OCI-LY7 (cell line): ENCODE measurements around the gene SEC31A. TPM values are rescaled to one million over a fixed set of nuclear protein-coding genes. Genes with fewer than 3 reads are reported as not detected.

Experiments
- BruUV-seq: library from RNA; stranded (reverse); fragments of 400-500 nt; replicated peaks from 2 replicates; lab custom pipeline; 2021; lab: Mats Ljungman, UMichigan
- CTCF ChIA-PET: fragments of 300-600 bp; sonication (Branson Sonifier 250); formaldehyde crosslinking; loops from one replicate; lab custom pipeline; 2022; ENCODE audit warnings: antibody characterized with exemption; ENCODE audit not compliant: unreplicated experiment; lab: Charles Lee
- POLR2A ChIA-PET: fragments of 300-600 bp; sonication (Branson Sonifier 250); formaldehyde crosslinking; loops from one replicate; lab custom pipeline; 2022; ENCODE audit warnings: antibody characterized with exemption; lab: Charles Lee
- DNase-seq: peaks from one replicate; pipeline ENCODE4 v3.0.0-alpha.2; 2015; ENCODE audit warnings: low spot score
- H2AFZ ChIP-seq: fragments of 200-600 bp; sonication (generic), shearing (Covaris generic); 2 replicates; pipeline ENCODE4 v1.6.1; 2014; ENCODE audit warnings: mild to moderate bottlenecking, antibody characterized with exemption, low read length, moderate library complexity
- H3K27ac ChIP-seq: fragments of 200-600 bp; sonication (generic); 2 replicates; pipeline ENCODE4 v1.5.1; 2014; ENCODE audit warnings: mixed run types, low read depth, mild to moderate bottlenecking, moderate library complexity, low read length, inconsistent platforms; ENCODE audit not compliant: poor library complexity, severe bottlenecking
- H3K36me3 ChIP-seq: fragments of 200-600 bp; sonication (generic); 2 replicates; pipeline ENCODE4 v1.6.1; 2014; ENCODE audit warnings: mild to moderate bottlenecking, antibody characterized with exemption, low read length, moderate library complexity, mixed read lengths; ENCODE audit not compliant: insufficient read depth
- H3K4me1 ChIP-seq: fragments of 200-600 bp; sonication (generic); 2 replicates; pipeline ENCODE4 v1.5.1; 2014; ENCODE audit warnings: mild to moderate bottlenecking, low read length; ENCODE audit not compliant: insufficient read depth, poor library complexity, severe bottlenecking
- H3K4me2 ChIP-seq: fragments of 200-600 bp; sonication (generic); 2 replicates; pipeline ENCODE4 v1.6.1; 2014; ENCODE audit warnings: mild to moderate bottlenecking, low read length
- H3K4me3 ChIP-seq: fragments of 200-600 bp; sonication (generic); 2 replicates; pipeline ENCODE4 v1.5.1; 2014; ENCODE audit warnings: mild to moderate bottlenecking, low read depth, low read length; ENCODE audit not compliant: poor library complexity, severe bottlenecking
- H3K79me2 ChIP-seq: fragments of 200-600 bp; sonication (generic); 2 replicates; pipeline ENCODE4 v1.6.1; 2016; ENCODE audit warnings: low read depth, mild to moderate bottlenecking, low read length, moderate library complexity, mixed read lengths; ENCODE audit not compliant: insufficient read depth
- H3K9me2 ChIP-seq: fragments of 200-600 bp; sonication (generic); 2 replicates; pipeline ENCODE4 v1.6.1; 2016; ENCODE audit warnings: mild to moderate bottlenecking, low read length, mixed read lengths; ENCODE audit not compliant: insufficient read depth
- H3K9me3 ChIP-seq: fragments of 200-600 bp; sonication (generic); 2 replicates; pipeline ENCODE4 v1.6.1; 2014; ENCODE audit warnings: mild to moderate bottlenecking, mixed run types, low read length, mixed read lengths
- H4K20me1 ChIP-seq: fragments of 200-600 bp; sonication (generic); 2 replicates; pipeline ENCODE4 v1.6.1; 2014; ENCODE audit warnings: mild to moderate bottlenecking, antibody characterized with exemption, low read length, moderate library complexity, mixed read lengths; ENCODE audit not compliant: insufficient read depth
- CTCF ChIP-seq: fragments of 200-600 bp; sonication (generic); conservative IDR thresholded peaks from 2 replicates; pipeline ENCODE4 v1.5.1; 2014; ENCODE audit warnings: mild to moderate bottlenecking, antibody characterized with exemption, low read length, moderate library complexity, mixed read lengths
- EZH2phosphoT487 ChIP-seq: fragments of 200-600 bp; sonication (generic); IDR thresholded peaks from 2 replicates; pipeline ENCODE4 v1.6.1; 2018; ENCODE audit warnings: low read depth, borderline replicate concordance, mild to moderate bottlenecking, mixed run types, antibody characterized with exemption, low read length, moderate library complexity, mixed read lengths
- intact Hi-C: fragments of 100-400 bp; cut with micrococcal nuclease; formaldehyde crosslinking; loops from one replicate; pipeline ENCODE4 v1.10.0; 2022; ENCODE audit not compliant: unreplicated experiment
- total RNA-seq, 2 experiments: library from RNA; depleted of rRNA in 1 of 2; stranded (reverse); fragments of >200 nt in 1 of 2; shearing (Covaris generic) in 1 of 2; gene quantifications; 2 replicates each; pipeline ENCODE4 v1.2.3, GENCODE V29; 2014 to 2022

Gene SEC31A
- total RNA-seq, 2 experiments from 2014 or later: 93.4 to 135 TPM

- no peak overlapping the region for H3K4me3 ChIP-seq
- H4K20me1 ChIP-seq: no peaks in the 10 kb centered on the region
- no peak overlapping the region for H3K27ac ChIP-seq
- POLR2A ChIA-PET: interaction anchor here (0.7 to 1.3 kb wide), 2 partner anchors 9 to 125 kb away, joined by 3 to 5 read pairs; no protein-coding TSS in a partner anchor
- TF ChIP-seq CTCF: no peak
- no peak for TF ChIP-seq EZH2phosphoT487
- intact Hi-C loops: no loop called here
- DNase-seq: no peak
- CTCF ChIA-PET: no interaction called here
- H3K4me1 ChIP-seq: no peaks in the 10 kb centered on the region
- no peaks in the 10 kb centered on the region for H3K9me3 ChIP-seq
- H3K79me2 ChIP-seq: no peaks in the 10 kb centered on the region
- H3K36me3 ChIP-seq: no peaks in the 10 kb centered on the region
- H3K9me2 ChIP-seq: no peaks in the 10 kb centered on the region
- no peak overlapping the region for H2AFZ ChIP-seq
- BruUV-seq: no TSS peak
- H3K4me2 ChIP-seq: no peak overlapping the region
Observed at GRCh38 chr4:82811838-82812341, 79.1 kb downstream of the SEC31A start.

- H3K4me1 ChIP-seq: no peaks in the 10 kb centered on the region
- no peak for TF ChIP-seq EZH2phosphoT487
- no peak for TF ChIP-seq CTCF
- CTCF ChIA-PET: no interaction called here
- no peak overlapping the region for H2AFZ ChIP-seq
- no peaks in the 10 kb centered on the region for H3K36me3 ChIP-seq
- H3K4me2 ChIP-seq: no peak overlapping the region
- intact Hi-C loops: no loop called here
- no peak for DNase-seq
- no peak overlapping the region for H3K27ac ChIP-seq
- POLR2A ChIA-PET: interaction anchor here (0.7 to 1.3 kb wide), 2 partner anchors 9 to 125 kb away, joined by 3 to 5 read pairs; no protein-coding TSS in a partner anchor
- H3K9me2 ChIP-seq: no peaks in the 10 kb centered on the region
- no peaks in the 10 kb centered on the region for H4K20me1 ChIP-seq
- no peaks in the 10 kb centered on the region for H3K79me2 ChIP-seq
- H3K9me3 ChIP-seq: no peaks in the 10 kb centered on the region
- H3K4me3 ChIP-seq: no peak overlapping the region
- BruUV-seq: no TSS peak
Observed at GRCh38 chr4:82811392-82811791, 79.6 kb downstream of the SEC31A start.

- H3K27ac ChIP-seq: no peak overlapping the region
- intact Hi-C loops: no loop called here
- DNase-seq: no peak
- H2AFZ ChIP-seq: no peak overlapping the region
- no peaks in the 10 kb centered on the region for H3K36me3 ChIP-seq
- ChIA-PET POLR2A (no interaction called here), CTCF (no interaction called here)
- no peak overlapping the region for H3K4me2 ChIP-seq
- no peak overlapping the region for H3K4me3 ChIP-seq
- TF ChIP-seq CTCF (no peak), EZH2phosphoT487 (no peak)
- no peaks in the 10 kb centered on the region for H3K4me1 ChIP-seq
- H3K9me2 ChIP-seq: no peaks in the 10 kb centered on the region
- H3K9me3 ChIP-seq: no peaks in the 10 kb centered on the region
- BruUV-seq: no TSS peak
- H4K20me1 ChIP-seq: no peaks in the 10 kb centered on the region
- H3K79me2 ChIP-seq: no peaks in the 10 kb centered on the region
Observed at GRCh38 chr4:82810176-82810575, 80.8 kb downstream of the SEC31A start.
